GM19438 (cell line): ENCODE measurements around the gene OR4S2.
A peak's percentile ranks its signal among the peaks of the same experiment; 100 is the strongest.

Experiments used
- ATAC-seq: cut with Tn5 transposase; IDR thresholded peaks from one replicate; pipeline ENCODE4 v1.9.1; 2021; ENCODE audit warnings: low read depth; ENCODE audit not compliant: unreplicated experiment

OR4S2 gene

GRCh38 chr11:55648027-55648426 is at the start of gene OR4S2:
Gene OR4S2 (plus strand): TSS chr11:55648327. CDS start chr11:55650904, 2,577 bp downstream.
- no peak for ATAC-seq

- ATAC-seq, result no peak
Observed at GRCh38 chr11:55607545-55607944, 40.6 kb upstream of the OR4S2 start, which contains the start of gene OR4C11. Gene OR4C11 (minus strand): TSS chr11:55607645. CDS start chr11:55604373, 3,272 bp downstream.

- ATAC-seq, result no peak
Observed at GRCh38 chr11:55624531-55624930, 23.6 kb upstream of the OR4S2 start.

- ATAC-seq, result no peak
Observed at GRCh38 chr11:55634813-55635212, 13.3 kb upstream of the OR4S2 start, which contains the start of gene OR4P4. Gene OR4P4 (plus strand): TSS chr11:55635113.

- ATAC-seq, result no peak
Observed at GRCh38 chr11:55652560-55652959, 4.4 kb downstream of the OR4S2 start.

GRCh38 chr11:55655096-55655495 is 7.0 kb downstream of the OR4S2 start:
- ATAC-seq, result no peak

GRCh38 chr11:55658031-55658573 is 10.0 kb downstream of the OR4S2 start:
- ATAC-seq, result peak; percentile 96

- ATAC-seq, result peak; percentile 29
Observed at GRCh38 chr11:55658608-55659007, 10.5 kb downstream of the OR4S2 start.

- ATAC-seq, result no peak
Observed at GRCh38 chr11:55661901-55662300, 13.8 kb downstream of the OR4S2 start, which contains the start of gene OR4C6. Gene OR4C6 (plus strand): TSS chr11:55662201. CDS start chr11:55665167, 2,966 bp downstream.

GRCh38 chr11:55669376-55669775 is 21.2 kb downstream of the OR4S2 start:
- ATAC-seq, result no peak

GRCh38 chr11:55673860-55674259 is 25.7 kb downstream of the OR4S2 start:
- ATAC-seq, result no peak

- ATAC-seq, result peak; percentile 68
Observed at GRCh38 chr11:55697817-55698216, 49.7 kb downstream of the OR4S2 start.

GRCh38 chr11:55701429-55701828 is 53.3 kb downstream of the OR4S2 start:
- no peak for ATAC-seq
